Stimulated activated CD4-positive, alpha-beta T cell treated with anti-CD3 and anti-CD28 coated beads, TNF-alpha, amount 100 ng/mL, for 24 hours (primary cell): Measurements from ENCODE around the gene ZYG11A.
"Not testable (repeated sequence)": the region's sequence is repeated elsewhere in the genome, so short reads cannot be mapped to it uniquely, and the experiment has no call there.

ENCODE experiments used
- DNase-seq, 3 experiments: peaks; one replicate each; pipeline ENCODE4 v3.0.0-alpha.2; 2020; ENCODE audit warnings: low read depth in 3 of 3

Gene ZYG11A

GRCh38 chr1:52842643-52843310 is at the start of gene ZYG11A:
Gene ZYG11A (plus strand): TSS chr1:52842760. CDS start chr1:52842884, 124 bp downstream.
- peak; percentile 34 to 71 (median 34) for DNase-seq

GRCh38 chr1:52793717-52794116 is 48.8 kb upstream of the ZYG11A start:
- DNase-seq, result not testable (repeated sequence)

- DNase-seq, result no peak
Observed at GRCh38 chr1:52795464-52795863, 47.1 kb upstream of the ZYG11A start.

- DNase-seq, result no peak
Observed at GRCh38 chr1:52798331-52798730, 44.2 kb upstream of the ZYG11A start.

- DNase-seq, result no peak
Observed at GRCh38 chr1:52801011-52801410, 41.5 kb upstream of the ZYG11A start.

- not testable (repeated sequence) for DNase-seq
Observed at GRCh38 chr1:52804083-52804482, 38.5 kb upstream of the ZYG11A start.

- no peak for DNase-seq
Observed at GRCh38 chr1:52814465-52814864, 28.1 kb upstream of the ZYG11A start.

- not testable (repeated sequence) for DNase-seq
Observed at GRCh38 chr1:52820830-52821229, 21.7 kb upstream of the ZYG11A start.

GRCh38 chr1:52825868-52826267 is 16.7 kb upstream of the ZYG11A start:
- no peak for DNase-seq

- DNase-seq, result no peak
Observed at GRCh38 chr1:52834798-52835197, 7.8 kb upstream of the ZYG11A start.

GRCh38 chr1:52836035-52836434 is 6.5 kb upstream of the ZYG11A start:
- DNase-seq, result no peak

GRCh38 chr1:52839175-52839574 is 3.4 kb upstream of the ZYG11A start:
- not testable (repeated sequence) for DNase-seq

- DNase-seq, result not testable (repeated sequence)
Observed at GRCh38 chr1:52845119-52845518, 2.6 kb downstream of the ZYG11A start.

GRCh38 chr1:52848423-52848822 is 5.9 kb downstream of the ZYG11A start:
- DNase-seq, result no peak

GRCh38 chr1:52850951-52851350 is 8.4 kb downstream of the ZYG11A start:
- no peak for DNase-seq

- no peak for DNase-seq
Observed at GRCh38 chr1:52852854-52853253, 10.3 kb downstream of the ZYG11A start.

GRCh38 chr1:52855584-52855983 is 13.0 kb downstream of the ZYG11A start:
- no peak for DNase-seq

- DNase-seq, result no peak
Observed at GRCh38 chr1:52856026-52856425, 13.5 kb downstream of the ZYG11A start.

GRCh38 chr1:52857443-52857842 is 14.9 kb downstream of the ZYG11A start:
- no peak for DNase-seq

GRCh38 chr1:52862666-52863458 is 20.3 kb downstream of the ZYG11A start:
- no peak for DNase-seq

- no peak for DNase-seq
Observed at GRCh38 chr1:52867087-52867863, 24.7 kb downstream of the ZYG11A start.

- DNase-seq, result not testable (repeated sequence)
Observed at GRCh38 chr1:52869727-52870126, 27.2 kb downstream of the ZYG11A start.
